H9 (cell line): ENCODE measurements around the gene CRACR2B. TPM values are rescaled to one million over a fixed set of nuclear protein-coding genes. Genes with fewer than 3 reads are reported as not detected.

ENCODE experiments used
- DNase-seq: peaks from one replicate; pipeline ENCODE4 v3.0.0-alpha.2; 2017
- H2AFZ ChIP-seq: one replicate; pipeline ENCODE4 v1.6.1; 2013; ENCODE audit warnings: mild to moderate bottlenecking, low read length, control low read depth, moderate library complexity
- H2AK5ac ChIP-seq: 2 replicates; pipeline ENCODE4 v1.6.1; 2013; ENCODE audit warnings: low read length, control low read depth, mixed read lengths; ENCODE audit not compliant: insufficient read length
- H2BK120ac ChIP-seq: one replicate; pipeline ENCODE4 v1.6.1; 2013; ENCODE audit warnings: low read depth, mild to moderate bottlenecking, low read length, control low read depth, inconsistent platforms; ENCODE audit not compliant: poor library complexity, severe bottlenecking
- H2BK12ac ChIP-seq: 2 replicates; pipeline ENCODE4 v1.6.1; 2013; ENCODE audit warnings: low read length, control low read depth, mixed read lengths, low read depth; ENCODE audit not compliant: insufficient read length
- H2BK15ac ChIP-seq: 2 replicates; pipeline ENCODE4 v1.6.1; 2013; ENCODE audit warnings: low read depth, low read length, control low read depth
- H2BK20ac ChIP-seq: one replicate; pipeline ENCODE4 v1.6.1; 2013; ENCODE audit warnings: low read depth, mild to moderate bottlenecking, low read length, control low read depth, inconsistent platforms; ENCODE audit not compliant: poor library complexity, severe bottlenecking
- H2BK5ac ChIP-seq: 2 replicates; pipeline ENCODE4 v1.6.1; 2013; ENCODE audit warnings: low read length, control low read depth, mixed read lengths; ENCODE audit not compliant: insufficient read length
- H3K14ac ChIP-seq: 2 replicates; pipeline ENCODE4 v1.6.1; 2013; ENCODE audit warnings: low read length, control low read depth; ENCODE audit not compliant: insufficient read depth
- H3K18ac ChIP-seq: 2 replicates; pipeline ENCODE4 v1.6.1; 2013; ENCODE audit warnings: low read depth, mild to moderate bottlenecking, mixed read lengths, low read length, control low read depth; ENCODE audit not compliant: insufficient read length
- H3K23ac ChIP-seq: 2 replicates; pipeline ENCODE4 v1.6.1; 2013; ENCODE audit warnings: low read length, control low read depth, mixed read lengths, low read depth; ENCODE audit not compliant: insufficient read length
- H3K23me2 ChIP-seq: 2 replicates; pipeline ENCODE4 v1.6.1; 2013; ENCODE audit warnings: low read depth, mild to moderate bottlenecking, mixed read lengths, low read length, control low read depth; ENCODE audit not compliant: insufficient read length, poor library complexity, severe bottlenecking
- H3K27ac ChIP-seq: 2 replicates; pipeline ENCODE4 v1.5.1; 2013; ENCODE audit warnings: low read length, control low read depth, mixed read lengths, low read depth; ENCODE audit not compliant: insufficient read length
- H3K27me3 ChIP-seq: 2 replicates; pipeline ENCODE4 v1.6.1; 2013; ENCODE audit warnings: low read length, control low read depth, inconsistent platforms; ENCODE audit not compliant: insufficient read depth
- H3K4ac ChIP-seq: 2 replicates; pipeline ENCODE4 v1.6.1; 2013; ENCODE audit warnings: low read depth, mild to moderate bottlenecking, control low read depth, inconsistent platforms, low read length, moderate library complexity
- H3K4me1 ChIP-seq: 2 replicates; pipeline ENCODE4 v1.6.1; 2013; ENCODE audit warnings: low read length, control low read depth, inconsistent platforms; ENCODE audit not compliant: insufficient read depth
- H3K4me2 ChIP-seq: 2 replicates; pipeline ENCODE4 v1.6.1; 2013; ENCODE audit warnings: low read length, control low read depth, mixed read lengths; ENCODE audit not compliant: insufficient read length, insufficient read depth
- H3K56ac ChIP-seq: 2 replicates; pipeline ENCODE4 v1.6.1; 2013; ENCODE audit warnings: low read depth, mild to moderate bottlenecking, mixed read lengths, low read length, control low read depth; ENCODE audit not compliant: insufficient read length
- H3K79me1 ChIP-seq: 2 replicates; pipeline ENCODE4 v1.6.1; 2013; ENCODE audit warnings: low read depth, mild to moderate bottlenecking, moderate library complexity, low read length, control low read depth, inconsistent platforms; ENCODE audit not compliant: insufficient read depth, poor library complexity, severe bottlenecking
- H3K79me2 ChIP-seq: 2 replicates; pipeline ENCODE4 v1.6.1; 2013; ENCODE audit warnings: low read length, control low read depth, inconsistent platforms; ENCODE audit not compliant: insufficient read depth
- H3K9ac ChIP-seq: 2 replicates; pipeline ENCODE4 v1.6.1; 2013; ENCODE audit warnings: low read length, control low read depth, mixed read lengths; ENCODE audit not compliant: insufficient read length; ENCODE audit errors: extremely low read depth
- H3K9me3 ChIP-seq: one replicate; pipeline ENCODE4 v1.6.1; 2013; ENCODE audit warnings: low read depth, low read length, inconsistent platforms; ENCODE audit not compliant: control insufficient read depth
- H3T11ph ChIP-seq: one replicate; pipeline ENCODE4 v1.6.1; 2013; ENCODE audit warnings: mild to moderate bottlenecking, low read length, control low read depth, inconsistent platforms
- H4K20me1 ChIP-seq: one replicate; pipeline ENCODE4 v1.6.1; 2013; ENCODE audit not compliant: control insufficient read depth, insufficient read length, insufficient read depth
- H4K5ac ChIP-seq: 2 replicates; pipeline ENCODE4 v1.6.1; 2013; ENCODE audit warnings: low read depth, mild to moderate bottlenecking, mixed read lengths, low read length, control low read depth; ENCODE audit not compliant: insufficient read length
- H4K8ac ChIP-seq: replicated peaks from 2 replicates; pipeline ENCODE4 v1.6.1; 2013; ENCODE audit warnings: low read length, control low read depth, mixed read lengths, low read depth; ENCODE audit not compliant: insufficient read length
- H4K91ac ChIP-seq: 2 replicates; pipeline ENCODE4 v1.6.1; 2013; ENCODE audit warnings: low read depth, mild to moderate bottlenecking, moderate library complexity, mixed read lengths, low read length, control low read depth; ENCODE audit not compliant: insufficient read length
- H3K27ac Mint-ChIP-seq, 3 experiments: 2 replicates in 2 of 3; 3 replicates in 1 of 3; pipeline ENCODE4 v1.8.0; 2020 to 2021; ENCODE audit warnings: mixed read lengths in 3 of 3, mild to moderate bottlenecking in 1 of 3, moderate library complexity in 1 of 3
- H3K27me3 Mint-ChIP-seq: 2 replicates; pipeline ENCODE4 v1.8.0; 2021; ENCODE audit warnings: low read depth, mild to moderate bottlenecking, moderate library complexity, mixed read lengths
- H3K36me3 Mint-ChIP-seq, 3 experiments: 2 replicates in 2 of 3; 3 replicates in 1 of 3; pipeline ENCODE4 v1.8.0; 2020 to 2021; ENCODE audit warnings: low read depth in 3 of 3, mixed read lengths in 3 of 3; ENCODE audit not compliant: insufficient read depth in 1 of 3
- H3K4me1 Mint-ChIP-seq, 2 experiments: 2 replicates each; pipeline ENCODE4 v1.8.0; 2020; ENCODE audit warnings: mixed read lengths in 2 of 2
- H3K4me3 Mint-ChIP-seq, 2 experiments: 2 replicates in 1 of 2; 3 replicates in 1 of 2; pipeline ENCODE4 v1.8.0; 2020 to 2021; ENCODE audit warnings: mild to moderate bottlenecking in 2 of 2, mixed read lengths in 2 of 2, moderate library complexity in 1 of 2
- H3K9me3 Mint-ChIP-seq, 2 experiments: 2 replicates in 1 of 2; 3 replicates in 1 of 2; pipeline ENCODE4 v1.8.0; 2020; ENCODE audit warnings: mild to moderate bottlenecking in 2 of 2, mixed read lengths in 2 of 2, moderate library complexity in 1 of 2
- WGBS: extraction: QIAGEN DNeasy Blood & Tissue Kit; methylation state at CpG from one replicate; pipeline ENCODE4 v1.1.7; 2013; ENCODE audit warnings: missing lambda C conversion rate, low lambda C conversion rate, mixed read lengths; ENCODE audit not compliant: insufficient read length; ENCODE audit errors: extremely low coverage; 5-methylcytosine and 5-hydroxymethylcytosine counted together
- total RNA-seq: library from RNA; stranded (reverse); gene quantifications from 2 replicates; pipeline ENCODE4 v1.2.1, GENCODE V29; 2021
- TF ChIP-seq, protein P1 (sequence below): fragments of 200-600 bp; sonication (generic); conservative IDR thresholded peaks from 3 replicates; pipeline ENCODE4 v1.8.0; 2021; ENCODE audit warnings: antibody characterized with exemption, mild to moderate bottlenecking

Gene CRACR2B
- total RNA-seq, 1 experiment from 2014 or later: 29.0 TPM

DNA sequence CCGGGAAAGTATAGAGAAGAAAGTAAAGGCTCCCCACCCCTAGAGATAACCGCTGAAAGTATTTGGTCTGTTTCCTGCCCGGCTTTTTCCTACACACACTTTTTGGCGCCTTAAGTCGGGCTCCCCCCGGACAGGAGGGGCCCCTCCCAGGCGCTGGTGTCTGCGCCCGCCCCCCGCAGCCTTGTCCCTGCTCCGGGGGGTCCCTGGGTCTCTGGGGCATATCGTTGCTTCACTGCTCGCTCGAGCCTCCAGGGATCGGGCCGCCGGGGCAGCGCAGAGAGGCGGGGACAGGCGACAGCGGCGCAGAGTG, 928 bp upstream of the CRACR2B start:
- Histone ChIP-seq H2BK120ac (no peak overlapping the region), H2BK5ac (no peak overlapping the region), H2BK20ac (no peak overlapping the region), H2AK5ac (no peak overlapping the region), H3K79me1 (no peaks in the 10 kb centered on the region), H2BK12ac (no peak overlapping the region), H4K5ac (no peak overlapping the region), H3K9me3 (no peaks in the 10 kb centered on the region), H3K23me2 (peaks cover 24% of the 10 kb centered on the region), H2AFZ (no peak overlapping the region), H4K8ac (no peak overlapping the region), H3K56ac (no peak overlapping the region), H3K23ac (no peak overlapping the region), H3K14ac (no peak overlapping the region), H3T11ph (no peak overlapping the region), H3K9ac (no peak overlapping the region), H4K91ac (no peak overlapping the region), H3K79me2 (no peaks in the 10 kb centered on the region), H2BK15ac (no peak overlapping the region), H4K20me1 (no peaks in the 10 kb centered on the region), H3K27ac (no peak overlapping the region), H3K27me3 (peaks cover 8% of the 10 kb centered on the region; the same call in 1 of the 2 replicates), H3K4me2 (peak overlapping the region; percentile 58), H3K4ac (no peak overlapping the region), H3K4me1 (no peaks in the 10 kb centered on the region; the same call in 1 of the 2 replicates), H3K18ac (no peak overlapping the region)
- no peaks in the 10 kb centered on the region; a peak in 1 of 5 replicates for H3K9me3 Mint-ChIP-seq
- DNase-seq: no peak
- TF ChIP-seq, protein P1, sequence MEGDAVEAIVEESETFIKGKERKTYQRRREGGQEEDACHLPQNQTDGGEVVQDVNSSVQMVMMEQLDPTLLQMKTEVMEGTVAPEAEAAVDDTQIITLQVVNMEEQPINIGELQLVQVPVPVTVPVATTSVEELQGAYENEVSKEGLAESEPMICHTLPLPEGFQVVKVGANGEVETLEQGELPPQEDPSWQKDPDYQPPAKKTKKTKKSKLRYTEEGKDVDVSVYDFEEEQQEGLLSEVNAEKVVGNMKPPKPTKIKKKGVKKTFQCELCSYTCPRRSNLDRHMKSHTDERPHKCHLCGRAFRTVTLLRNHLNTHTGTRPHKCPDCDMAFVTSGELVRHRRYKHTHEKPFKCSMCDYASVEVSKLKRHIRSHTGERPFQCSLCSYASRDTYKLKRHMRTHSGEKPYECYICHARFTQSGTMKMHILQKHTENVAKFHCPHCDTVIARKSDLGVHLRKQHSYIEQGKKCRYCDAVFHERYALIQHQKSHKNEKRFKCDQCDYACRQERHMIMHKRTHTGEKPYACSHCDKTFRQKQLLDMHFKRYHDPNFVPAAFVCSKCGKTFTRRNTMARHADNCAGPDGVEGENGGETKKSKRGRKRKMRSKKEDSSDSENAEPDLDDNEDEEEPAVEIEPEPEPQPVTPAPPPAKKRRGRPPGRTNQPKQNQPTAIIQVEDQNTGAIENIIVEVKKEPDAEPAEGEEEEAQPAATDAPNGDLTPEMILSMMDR: no peak
- no peak overlapping the region for H3K27ac Mint-ChIP-seq
- peaks cover 30% of the 10 kb centered on the region for H3K27me3 Mint-ChIP-seq
- H3K4me3 Mint-ChIP-seq: peak overlapping the region; percentile 59 to 78
- no CpG with 5 or more reads among the region's 22 CpGs for WGBS
- H3K4me1 Mint-ChIP-seq: peaks cover 28 to 37% of the 10 kb centered on the region in 2 experiments
- H3K36me3 Mint-ChIP-seq: peaks cover 0 to 24% (median 14%) of the 10 kb centered on the region in 3 experiments
